Keratinocyte (primary cell): Measurements from ENCODE around the gene PRXL2C. TPM values are rescaled to one million over a fixed set of nuclear protein-coding genes. Genes with fewer than 3 reads are reported as not detected.

Experiments
- DNase-seq: peaks from one replicate; pipeline ENCODE4 v3.0.0-alpha.2; 2011; ENCODE audit warnings: low read depth, missing footprints, low spot score
- FAIRE-seq: peaks from 2 replicates; lab custom pipeline; 2011; peaks lifted over from hg19 to GRCh38; lab: Jason Lieb, UNC
- H2AFZ ChIP-seq: 2 replicates; pipeline ENCODE4 v1.6.0; 2012; ENCODE audit warnings: low read length, control low read depth, inconsistent platforms; ENCODE audit not compliant: control insufficient read depth
- H3K27ac ChIP-seq: 2 replicates; pipeline ENCODE4 v1.5.1; 2011; ENCODE audit warnings: low read length; ENCODE audit not compliant: control insufficient read depth, insufficient read depth
- H3K27me3 ChIP-seq: 3 replicates; pipeline ENCODE4 v1.6.0; 2011; ENCODE audit warnings: low read length; ENCODE audit not compliant: control insufficient read depth, insufficient read depth; ENCODE audit errors: extremely low read depth
- H3K36me3 ChIP-seq, 2 experiments: 2 replicates in 1 of 2; 3 replicates in 1 of 2; pipeline ENCODE4 v1.5.1; 2011; ENCODE audit warnings: low read length in 2 of 2, mild to moderate bottlenecking in 1 of 2; ENCODE audit not compliant: control insufficient read depth in 2 of 2, insufficient read depth in 2 of 2; ENCODE audit errors: extremely low read depth in 1 of 2
- H3K4me1 ChIP-seq: 3 replicates; pipeline ENCODE4 v1.5.1; 2011; ENCODE audit warnings: low read length; ENCODE audit not compliant: control insufficient read depth, insufficient read depth; ENCODE audit errors: extremely low read depth
- H3K4me2 ChIP-seq: 3 replicates; pipeline ENCODE4 v1.6.0; 2011; ENCODE audit warnings: low read depth, low read length; ENCODE audit not compliant: control insufficient read depth, insufficient read depth; ENCODE audit errors: extremely low read depth
- H3K4me3 ChIP-seq, 3 experiments: fragments of 200-600 bp in 1 of 3; sonication (generic) in 1 of 3; 2 replicates in 2 of 3; 3 replicates in 1 of 3; pipeline ENCODE4 v1.5.1; 2011 to 2016; ENCODE audit warnings: low read length in 3 of 3, mild to moderate bottlenecking in 3 of 3, control low read depth in 2 of 3, inconsistent platforms in 1 of 3, low read depth in 1 of 3, mixed read lengths in 1 of 3, mixed run types in 1 of 3, moderate library complexity in 1 of 3; ENCODE audit not compliant: control insufficient read depth in 2 of 3, insufficient read depth in 2 of 3; ENCODE audit errors: extremely low read depth in 1 of 3
- H3K79me2 ChIP-seq: 2 replicates; pipeline ENCODE4 v1.6.0; 2012; ENCODE audit warnings: low read length; ENCODE audit not compliant: control insufficient read depth, insufficient read depth
- H3K9ac ChIP-seq: 3 replicates; pipeline ENCODE4 v1.6.0; 2011; ENCODE audit warnings: low read length; ENCODE audit not compliant: control insufficient read depth, insufficient read depth; ENCODE audit errors: extremely low read depth
- H3K9me1 ChIP-seq: 3 replicates; pipeline ENCODE4 v1.6.0; 2011; ENCODE audit warnings: low read length; ENCODE audit not compliant: control insufficient read depth, insufficient read depth; ENCODE audit errors: extremely low read depth
- H3K9me3 ChIP-seq: 2 replicates; pipeline ENCODE4 v1.5.1; 2012; ENCODE audit warnings: low read depth, low read length; ENCODE audit not compliant: control insufficient read depth
- H4K20me1 ChIP-seq: 3 replicates; pipeline ENCODE4 v1.6.0; 2011; ENCODE audit warnings: low read length; ENCODE audit not compliant: control insufficient read depth, insufficient read depth; ENCODE audit errors: extremely low read depth
- EZH2 ChIP-seq: IDR thresholded peaks from one replicate; pipeline ENCODE4 v1.6.1; 2012; ENCODE audit warnings: inconsistent platforms, mild to moderate bottlenecking, low read length, moderate library complexity
- dilution Hi-C: fragments of 300-500 bp; cut with MboI; formaldehyde crosslinking; loops from one replicate; pipeline ENCODE4 v1.7.0; 2020; ENCODE audit warnings: low sequenced_read_pairs; ENCODE audit not compliant: extremely low pct_ligation_motif_present
- polyA plus RNA-seq, 5 experiments: library from polyadenylated mRNA; depleted of rRNA in 3 of 5; stranded (reverse) in 3 of 5; stranded (forward) in 1 of 5; unstranded in 1 of 5; fragments of >200 nt; gene quantifications; 1 replicate in 1 of 5; 2 replicates in 3 of 5; 3 replicates in 1 of 5; pipeline versions ENCODE4 v1.2.1 to v1.2.3, GENCODE V29; 2011 to 2012; ENCODE audit warnings: missing spikeins in 2 of 5, low read depth in 1 of 5, low replicate concordance in 1 of 5
- TF ChIP-seq, protein P1 (sequence below), 3 experiments: IDR thresholded peaks in 1 of 3; conservative IDR thresholded peaks in 1 of 3; optimal IDR thresholded peaks in 1 of 3; 2 replicates in 2 of 3; 3 replicates in 1 of 3; pipeline versions ENCODE3 to v1.5.1; 2011; ENCODE audit warnings: low read length in 3 of 3, mild to moderate bottlenecking in 3 of 3, moderate library complexity in 2 of 3, control low read depth in 1 of 3, inconsistent platforms in 1 of 3; ENCODE audit not compliant: insufficient read depth in 2 of 3; ENCODE audit errors: extremely low read depth in 1 of 3

Gene PRXL2C
- polyA plus RNA-seq, 1 donor (not counting 4 experiments of a cell fraction or from before 2014, with no cell fraction given), result 10.1 TPM

DNA sequence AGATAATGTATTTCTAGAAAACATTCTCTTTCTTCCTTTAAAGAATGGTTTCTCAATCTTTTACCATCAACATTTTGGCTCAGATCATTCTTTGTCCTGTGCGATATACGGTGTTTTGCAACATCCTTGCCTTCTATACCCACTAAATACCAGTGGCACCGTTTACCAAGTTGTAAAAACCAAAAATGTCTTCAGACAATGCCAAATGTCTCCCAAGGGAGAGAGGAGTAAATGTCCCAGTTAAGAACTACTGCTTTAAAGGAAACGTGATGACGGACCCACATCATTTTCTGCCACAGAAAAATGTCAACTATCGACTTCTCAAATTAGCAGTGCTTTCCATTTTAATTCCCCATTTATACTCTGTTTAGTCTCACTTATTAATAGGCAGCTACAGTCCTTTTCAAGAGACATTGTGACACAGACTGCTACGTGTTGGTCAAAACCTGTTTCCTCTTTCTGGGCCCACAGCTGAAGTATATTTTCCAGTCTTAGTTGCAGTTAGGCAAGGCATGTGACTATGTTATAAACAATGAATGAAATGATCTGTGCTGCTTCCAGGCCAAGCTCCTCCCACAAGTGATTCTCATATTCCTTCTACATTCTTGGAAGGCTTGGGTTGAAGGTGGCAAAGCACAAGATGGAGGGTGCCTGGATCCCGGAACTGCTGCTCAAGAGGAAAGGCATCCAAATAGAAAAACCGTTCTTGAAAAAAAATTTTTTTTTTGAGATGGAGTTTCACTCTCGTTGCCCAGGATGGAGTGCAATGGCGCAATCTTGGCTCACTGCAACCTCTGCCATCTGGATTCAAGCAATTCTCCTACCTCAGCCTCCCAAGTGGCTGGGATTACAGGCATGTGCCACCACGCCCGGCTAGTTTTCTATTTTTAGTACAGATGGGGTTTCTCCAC, 8.8 kb downstream of the PRXL2C start:
- DNase-seq, result no peak
- no peaks in the 10 kb centered on the region for H4K20me1 ChIP-seq
- H3K27ac ChIP-seq, result no peak overlapping the region
- no peak overlapping the region for H3K9ac ChIP-seq
- H3K27me3 ChIP-seq, result no peaks in the 10 kb centered on the region
- dilution Hi-C loops, result no loop called here
- no peak for FAIRE-seq
- no peak overlapping the region for H2AFZ ChIP-seq
- no peaks in the 10 kb centered on the region for H3K79me2 ChIP-seq
- H3K4me3 ChIP-seq, result no peak overlapping the region
- no peaks in the 10 kb centered on the region for H3K9me1 ChIP-seq
- no peaks in the 10 kb centered on the region for H3K4me1 ChIP-seq
- TF ChIP-seq, protein P1, sequence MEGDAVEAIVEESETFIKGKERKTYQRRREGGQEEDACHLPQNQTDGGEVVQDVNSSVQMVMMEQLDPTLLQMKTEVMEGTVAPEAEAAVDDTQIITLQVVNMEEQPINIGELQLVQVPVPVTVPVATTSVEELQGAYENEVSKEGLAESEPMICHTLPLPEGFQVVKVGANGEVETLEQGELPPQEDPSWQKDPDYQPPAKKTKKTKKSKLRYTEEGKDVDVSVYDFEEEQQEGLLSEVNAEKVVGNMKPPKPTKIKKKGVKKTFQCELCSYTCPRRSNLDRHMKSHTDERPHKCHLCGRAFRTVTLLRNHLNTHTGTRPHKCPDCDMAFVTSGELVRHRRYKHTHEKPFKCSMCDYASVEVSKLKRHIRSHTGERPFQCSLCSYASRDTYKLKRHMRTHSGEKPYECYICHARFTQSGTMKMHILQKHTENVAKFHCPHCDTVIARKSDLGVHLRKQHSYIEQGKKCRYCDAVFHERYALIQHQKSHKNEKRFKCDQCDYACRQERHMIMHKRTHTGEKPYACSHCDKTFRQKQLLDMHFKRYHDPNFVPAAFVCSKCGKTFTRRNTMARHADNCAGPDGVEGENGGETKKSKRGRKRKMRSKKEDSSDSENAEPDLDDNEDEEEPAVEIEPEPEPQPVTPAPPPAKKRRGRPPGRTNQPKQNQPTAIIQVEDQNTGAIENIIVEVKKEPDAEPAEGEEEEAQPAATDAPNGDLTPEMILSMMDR (optimal IDR thresholded peaks at IDR 0.05 in 1 of 3, IDR thresholded peaks at IDR 0.05 in 1 of 3, conservative IDR thresholded peaks at IDR 0.05 in 1 of 3; ENCODE audit: extremely low read depth in 1 of 3, insufficient read depth in 2 of 3, low read length in 3 of 3), result no peak
- no peak for TF ChIP-seq EZH2
- H3K4me2 ChIP-seq, result no peak overlapping the region
- no peaks in the 10 kb centered on the region for H3K9me3 ChIP-seq
- H3K36me3 ChIP-seq, result peaks cover 7 to 8% of the 10 kb centered on the region in 2 experiments

DNA sequence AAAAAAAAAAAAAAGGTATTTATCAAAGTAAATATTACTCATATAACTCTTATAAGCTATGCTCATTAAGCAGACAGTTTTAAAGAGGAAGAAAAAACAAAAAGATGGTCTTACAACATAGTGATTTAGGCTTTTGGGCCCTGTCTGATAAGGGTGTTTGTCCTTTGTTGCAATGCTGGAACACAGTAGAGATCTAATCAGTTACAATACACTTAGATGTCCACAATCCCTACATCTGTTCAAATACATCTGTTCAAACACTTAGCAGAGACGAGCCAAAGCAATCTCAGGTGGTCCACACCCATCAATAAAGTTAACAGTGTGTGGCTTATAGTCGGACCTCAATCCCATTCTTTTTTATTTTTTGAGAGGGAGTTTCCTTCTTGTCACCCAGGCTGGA, 11.0 kb downstream of the PRXL2C start:
- no peak overlapping the region for H3K4me3 ChIP-seq
- H3K36me3 ChIP-seq, result peaks cover 3 to 4% of the 10 kb centered on the region in 2 experiments
- H3K4me2 ChIP-seq, result no peak overlapping the region
- dilution Hi-C loops, result no loop called here
- H3K27ac ChIP-seq, result no peak overlapping the region
- no peak for TF ChIP-seq EZH2
- TF ChIP-seq, protein P1 (optimal IDR thresholded peaks at IDR 0.05 in 1 of 3, IDR thresholded peaks at IDR 0.05 in 1 of 3, conservative IDR thresholded peaks at IDR 0.05 in 1 of 3; ENCODE audit: extremely low read depth in 1 of 3, insufficient read depth in 2 of 3, low read length in 3 of 3), result no peak
- H3K9me1 ChIP-seq, result no peaks in the 10 kb centered on the region
- no peaks in the 10 kb centered on the region for H3K9me3 ChIP-seq
- no peak for DNase-seq
- no peaks in the 10 kb centered on the region for H3K4me1 ChIP-seq
- no peak for FAIRE-seq
- no peak overlapping the region for H3K9ac ChIP-seq
- H4K20me1 ChIP-seq, result no peaks in the 10 kb centered on the region
- H2AFZ ChIP-seq, result no peak overlapping the region
- no peaks in the 10 kb centered on the region for H3K27me3 ChIP-seq
- no peaks in the 10 kb centered on the region for H3K79me2 ChIP-seq
